GM06990 (cell line): Measurements from ENCODE around the gene FNDC8.
"Not testable (repeated sequence)": the region's sequence is repeated elsewhere in the genome, so short reads cannot be mapped to it uniquely, and the experiment has no call there.

ENCODE experiments used
- DNase-seq: peaks from one replicate; pipeline ENCODE4 v3.0.0-alpha.2; 2011; ENCODE audit not compliant: insufficient read length; ENCODE audit errors: extremely low read depth
- H3K27me3 ChIP-seq: replicated peaks from 2 replicates; pipeline ENCODE4 v1.6.0; 2011; ENCODE audit warnings: low read length; ENCODE audit not compliant: control insufficient read depth, insufficient read depth
- H3K36me3 ChIP-seq: 2 replicates; pipeline ENCODE4 v1.5.1; 2011; ENCODE audit warnings: low read length; ENCODE audit not compliant: control insufficient read depth, insufficient read depth
- H3K4me3 ChIP-seq: replicated peaks from 2 replicates; pipeline ENCODE4 v1.5.1; 2011; ENCODE audit warnings: low read depth, mild to moderate bottlenecking, control low read depth, low read length
- CTCF ChIP-seq: IDR thresholded peaks from 2 replicates; pipeline ENCODE4 v1.5.1; 2011; ENCODE audit warnings: low read length, control low read depth, mild to moderate bottlenecking, inconsistent platforms; ENCODE audit not compliant: insufficient read depth, poor library complexity, severe bottlenecking

FNDC8 gene

GRCh38 chr17:35099908-35100307 lies 21.5 kb upstream of the FNDC8 start:
- Histone ChIP-seq H3K27me3 (no peaks in the 10 kb centered on the region), H3K4me3 (no peak overlapping the region), H3K36me3 (peaks cover 12% of the 10 kb centered on the region)
- no peak for DNase-seq
- no peak for TF ChIP-seq CTCF

GRCh38 chr17:35101036-35101435 lies 20.4 kb upstream of the FNDC8 start:
- Histone ChIP-seq H3K27me3 (no peaks in the 10 kb centered on the region), H3K4me3 (no peak overlapping the region), H3K36me3 (peaks cover 14% of the 10 kb centered on the region)
- TF ChIP-seq CTCF, result no peak
- no peak for DNase-seq

DNA sequence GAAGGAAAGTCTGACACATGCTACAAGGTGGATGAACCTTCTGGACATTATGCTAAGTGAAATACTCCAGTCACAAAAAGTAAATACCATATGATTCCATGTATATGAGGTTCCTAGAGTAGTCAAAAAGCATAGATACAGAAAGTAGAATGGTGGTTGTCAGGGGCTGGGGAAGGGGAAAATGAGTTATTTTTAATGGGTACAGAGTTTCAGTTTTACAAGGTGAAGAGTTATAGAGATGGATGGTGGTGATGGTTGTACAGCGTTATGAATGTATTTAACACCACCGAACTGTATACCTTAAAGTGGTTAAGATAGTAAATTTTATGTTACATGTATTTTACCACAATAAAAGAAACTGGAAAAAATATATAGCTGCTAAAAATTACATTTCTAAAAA lies 19.7 kb upstream of the FNDC8 start:
- DNase-seq, result no peak
- no peak for TF ChIP-seq CTCF
- Histone ChIP-seq H3K36me3 (peaks cover 14% of the 10 kb centered on the region), H3K27me3 (no peaks in the 10 kb centered on the region), H3K4me3 (no peak overlapping the region)

DNA sequence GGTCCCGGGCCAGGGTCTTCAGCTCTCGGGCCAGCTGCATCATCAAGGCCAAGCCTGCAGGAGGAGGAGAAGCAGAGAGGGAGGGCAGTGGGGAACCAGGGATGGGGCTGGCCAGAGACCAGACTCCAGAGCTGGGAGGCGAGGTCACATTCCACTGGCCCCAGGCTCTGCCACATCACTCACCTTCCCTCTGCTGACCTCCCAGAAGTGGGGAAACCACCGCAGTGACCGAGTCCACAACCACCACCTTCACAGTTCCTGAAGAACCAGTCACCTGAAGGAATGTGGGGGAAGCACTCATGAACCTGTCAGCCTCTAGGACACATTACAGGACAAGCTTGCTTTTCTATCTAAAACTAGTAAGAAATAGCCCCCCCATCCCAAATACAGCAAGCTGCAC lies 18.1 kb upstream of the FNDC8 start:
- no peak for DNase-seq
- Histone ChIP-seq H3K4me3 (no peak overlapping the region), H3K36me3 (peaks cover 13% of the 10 kb centered on the region), H3K27me3 (no peaks in the 10 kb centered on the region)
- TF ChIP-seq CTCF, result no peak

DNA sequence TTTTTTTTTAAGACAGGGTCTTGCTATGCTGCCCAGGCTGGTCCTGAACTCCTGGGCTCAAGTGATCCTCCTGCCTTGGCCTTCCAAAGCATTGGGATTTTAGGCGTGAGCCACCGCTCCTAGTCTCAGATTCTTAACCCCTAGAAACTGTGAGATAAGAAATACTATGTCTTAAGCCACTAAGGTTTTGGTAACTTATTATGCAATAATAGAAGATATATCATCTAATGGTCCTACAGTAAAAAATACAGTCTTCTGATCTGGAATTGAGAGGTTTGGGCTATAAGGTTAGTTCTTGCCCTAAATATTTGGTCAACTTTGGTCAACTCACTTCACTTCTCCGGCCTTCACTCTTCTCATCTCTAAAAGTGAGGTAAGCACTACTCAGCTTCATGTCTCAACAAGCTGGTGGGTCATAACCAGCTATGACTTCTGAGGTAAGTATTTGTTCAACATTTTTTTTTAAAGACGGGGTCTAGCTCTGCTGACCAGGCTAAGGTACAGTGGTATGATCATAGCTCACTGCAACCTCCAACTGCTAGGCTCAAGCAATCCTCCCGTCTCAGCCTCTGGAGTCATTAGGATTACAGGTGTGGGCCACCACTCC lies 16.5 kb upstream of the FNDC8 start:
- TF ChIP-seq CTCF, result no peak
- H3K27me3 ChIP-seq, result no peaks in the 10 kb centered on the region
- peaks cover 13% of the 10 kb centered on the region for H3K36me3 ChIP-seq
- DNase-seq, result no peak
- H3K4me3 ChIP-seq, result no peak overlapping the region

DNA sequence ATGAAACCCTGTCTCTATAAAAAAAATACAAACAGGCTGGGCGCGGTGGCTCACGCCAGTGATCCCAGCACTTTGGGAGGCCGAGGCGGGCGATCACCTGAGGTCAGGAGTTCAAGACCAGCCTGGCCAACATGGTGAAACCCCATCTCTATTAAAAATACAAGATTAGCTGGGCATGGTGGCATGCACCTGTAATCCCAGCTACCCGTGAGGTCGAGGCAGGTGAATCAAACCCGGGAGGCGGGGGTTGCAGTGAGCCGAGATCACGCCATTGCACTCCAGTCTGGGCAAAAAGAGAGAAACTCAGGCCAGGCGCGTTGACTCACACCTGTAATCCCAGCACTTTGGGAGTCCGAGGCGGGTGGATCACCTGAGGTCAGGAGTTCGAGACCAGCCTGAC lies 10.6 kb upstream of the FNDC8 start:
- not testable (repeated sequence) for H3K27me3 ChIP-seq, DNase-seq, H3K4me3 ChIP-seq, H3K36me3 ChIP-seq
